Neural progenitor cell (in vitro differentiated cells): ENCODE data around the gene CDC20B.
"Not testable (repeated sequence)": the region's sequence is repeated elsewhere in the genome, so short reads cannot be mapped to it uniquely, and the experiment has no call there.

Source experiments
- EZH2 ChIP-seq: fragments of 200-600 bp; sonication (generic); IDR thresholded peaks from 2 replicates; pipeline ENCODE4 v1.6.1; 2017; ENCODE audit warnings: antibody characterized with exemption, mild to moderate bottlenecking, moderate library complexity
- EZH2phosphoT487 ChIP-seq: fragments of 200-600 bp; sonication (generic); IDR thresholded peaks from 2 replicates; pipeline ENCODE4 v1.6.1; 2017; ENCODE audit warnings: antibody characterized with exemption
- TF ChIP-seq, protein P1 (sequence below): fragments of 200-600 bp; sonication (generic); IDR thresholded peaks from 2 replicates; pipeline ENCODE4 v1.5.1; 2017; ENCODE audit warnings: antibody characterized with exemption, mild to moderate bottlenecking

- TF ChIP-seq, protein P1, sequence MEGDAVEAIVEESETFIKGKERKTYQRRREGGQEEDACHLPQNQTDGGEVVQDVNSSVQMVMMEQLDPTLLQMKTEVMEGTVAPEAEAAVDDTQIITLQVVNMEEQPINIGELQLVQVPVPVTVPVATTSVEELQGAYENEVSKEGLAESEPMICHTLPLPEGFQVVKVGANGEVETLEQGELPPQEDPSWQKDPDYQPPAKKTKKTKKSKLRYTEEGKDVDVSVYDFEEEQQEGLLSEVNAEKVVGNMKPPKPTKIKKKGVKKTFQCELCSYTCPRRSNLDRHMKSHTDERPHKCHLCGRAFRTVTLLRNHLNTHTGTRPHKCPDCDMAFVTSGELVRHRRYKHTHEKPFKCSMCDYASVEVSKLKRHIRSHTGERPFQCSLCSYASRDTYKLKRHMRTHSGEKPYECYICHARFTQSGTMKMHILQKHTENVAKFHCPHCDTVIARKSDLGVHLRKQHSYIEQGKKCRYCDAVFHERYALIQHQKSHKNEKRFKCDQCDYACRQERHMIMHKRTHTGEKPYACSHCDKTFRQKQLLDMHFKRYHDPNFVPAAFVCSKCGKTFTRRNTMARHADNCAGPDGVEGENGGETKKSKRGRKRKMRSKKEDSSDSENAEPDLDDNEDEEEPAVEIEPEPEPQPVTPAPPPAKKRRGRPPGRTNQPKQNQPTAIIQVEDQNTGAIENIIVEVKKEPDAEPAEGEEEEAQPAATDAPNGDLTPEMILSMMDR, result not testable (repeated sequence)
- not testable (repeated sequence) for TF ChIP-seq EZH2, EZH2phosphoT487
Observed at GRCh38 chr5:55101148-55101547, 71.8 kb downstream of the CDC20B start.
